Lung (tissue), 12 donors: Measurements from ENCODE around the gene BRD4. TPM values are rescaled to one million over a fixed set of nuclear protein-coding genes. Genes with fewer than 3 reads are reported as not detected.

Source experiments
- ATAC-seq: fragments of 200-7000 bp; cut with Tn5 transposase; one replicate; pipeline ENCODE4 v1.9.1; 2020; ENCODE audit warnings: moderate number of reproducible peaks; ENCODE audit not compliant: insufficient read depth, low FRiP score
- DNase-seq, 3 donors: peaks; one replicate each; pipeline ENCODE4 v3.0.0-alpha.2; 2013 to 2017
- H3K27ac ChIP-seq, 2 donors: one replicate each; pipeline ENCODE4 v1.5.1; 2013; ENCODE audit warnings: mild to moderate bottlenecking in 2 of 2, moderate library complexity in 2 of 2, control low read depth in 1 of 2, inconsistent platforms in 1 of 2, low read depth in 1 of 2, low read length in 1 of 2
- H3K27me3 ChIP-seq, 3 donors: one replicate each; pipeline ENCODE4 v1.5.1; 2013; ENCODE audit warnings: low read length in 2 of 3; ENCODE audit not compliant: control insufficient read depth in 3 of 3, insufficient read depth in 3 of 3
- H3K36me3 ChIP-seq, 4 donors: one replicate each; pipeline ENCODE4 v1.5.1; 2013; ENCODE audit warnings: low read length in 4 of 4, mild to moderate bottlenecking in 1 of 4, moderate library complexity in 1 of 4; ENCODE audit not compliant: control insufficient read depth in 4 of 4, insufficient read depth in 4 of 4
- H3K4me1 ChIP-seq, 5 donors: one replicate each; pipeline ENCODE4 v1.5.1; 2013; ENCODE audit warnings: low read length in 5 of 5, mild to moderate bottlenecking in 2 of 5, moderate library complexity in 1 of 5; ENCODE audit not compliant: control insufficient read depth in 5 of 5, insufficient read depth in 5 of 5
- H3K4me3 ChIP-seq: one replicate; pipeline ENCODE4 v1.5.1; 2013; ENCODE audit warnings: mild to moderate bottlenecking, control low read depth, moderate library complexity
- H3K9ac ChIP-seq, 2 donors: one replicate each; pipeline ENCODE4 v1.5.1; 2013; ENCODE audit warnings: low read length in 2 of 2, control low read depth in 1 of 2; ENCODE audit not compliant: insufficient read depth in 1 of 2
- H3K9me3 ChIP-seq, 4 donors: one replicate each; pipeline ENCODE4 v1.5.1; 2013; ENCODE audit warnings: low read length in 3 of 4, mild to moderate bottlenecking in 1 of 4, moderate library complexity in 1 of 4; ENCODE audit not compliant: control insufficient read depth in 4 of 4, insufficient read depth in 3 of 4
- WGBS, 2 donors: extraction: QIAGEN DNeasy Blood & Tissue Kit; methylation state at CpG; one replicate each; pipeline ENCODE4 v1.1.7; 2013; 5-methylcytosine and 5-hydroxymethylcytosine counted together
- polyA plus RNA-seq, 2 donors: library from polyadenylated mRNA; stranded (reverse); fragments of 200-250 nt; gene quantifications; one replicate each; pipeline ENCODE4 v1.2.1, GENCODE V29; 2013
- total RNA-seq, 2 donors: library from RNA; depleted of rRNA in 1 of 2; stranded (reverse); fragments of >200 nt in 1 of 2; gene quantifications; one replicate each; pipeline ENCODE4 v1.2.1, GENCODE V29; 2014 to 2021
- TF ChIP-seq, protein P1 (sequence below): IDR thresholded peaks from 2 replicates; pipeline ENCODE4 v1.5.1; 2012; ENCODE audit warnings: mild to moderate bottlenecking; ENCODE audit errors: control extremely low read depth, extremely low read depth
- donor health status: control.
- donor health status: control.
- donor health status: Bipolar disorder and iron deficiency.
- donor health status: healthy.
- donor health status: DM: yes; HTN: yes; CAD: no.

The BRD4 gene
- total and polyA plus RNA-seq, 4 donors: 23.2 to 89.0 (median 37.7) TPM

DNA sequence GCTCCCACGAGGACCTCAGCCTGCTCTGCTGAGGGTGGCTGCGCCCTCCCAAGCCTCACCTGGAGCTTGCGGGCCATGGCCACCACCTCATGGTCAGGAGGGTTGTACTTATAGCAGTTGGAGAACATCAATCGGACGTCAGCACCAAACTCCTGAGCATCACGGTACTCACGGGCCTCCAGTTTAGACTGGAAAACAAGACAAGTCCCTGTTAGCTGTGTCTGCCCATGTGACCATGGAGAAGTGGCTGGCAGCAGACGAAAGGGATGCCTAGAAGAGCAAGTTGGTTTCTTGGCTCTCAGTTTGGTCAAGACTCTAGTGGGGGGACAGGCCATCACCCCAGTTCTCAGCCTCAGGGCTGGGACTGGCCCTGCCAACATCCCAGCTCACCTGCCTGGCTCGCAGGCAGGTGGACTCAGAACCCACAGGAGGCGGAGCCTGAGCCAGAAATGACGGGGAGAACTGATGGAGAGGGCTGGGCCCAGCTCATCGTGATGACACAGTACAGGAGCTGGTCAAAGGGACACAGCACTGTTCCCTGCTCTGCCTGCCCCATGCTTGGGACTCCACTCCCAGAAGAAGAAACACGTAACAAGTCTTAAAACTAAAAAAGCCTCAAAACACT, 68.9 kb downstream of the BRD4 start:
- peaks cover 19 to 66% (median 57%) of the 10 kb centered on the region in 4 donors for H3K36me3 ChIP-seq
- peak overlapping the region in 1 of 2 donors; percentile 32 for H3K27ac ChIP-seq
- no peaks in the 10 kb centered on the region for H3K9me3 ChIP-seq
- ATAC-seq (no peak), DNase-seq (no peak)
- H3K4me3 ChIP-seq: no peak overlapping the region
- 87 to 91% methylated on average over 13 of the region's 13 CpGs for WGBS, 2 donors
- TF ChIP-seq, protein P1, sequence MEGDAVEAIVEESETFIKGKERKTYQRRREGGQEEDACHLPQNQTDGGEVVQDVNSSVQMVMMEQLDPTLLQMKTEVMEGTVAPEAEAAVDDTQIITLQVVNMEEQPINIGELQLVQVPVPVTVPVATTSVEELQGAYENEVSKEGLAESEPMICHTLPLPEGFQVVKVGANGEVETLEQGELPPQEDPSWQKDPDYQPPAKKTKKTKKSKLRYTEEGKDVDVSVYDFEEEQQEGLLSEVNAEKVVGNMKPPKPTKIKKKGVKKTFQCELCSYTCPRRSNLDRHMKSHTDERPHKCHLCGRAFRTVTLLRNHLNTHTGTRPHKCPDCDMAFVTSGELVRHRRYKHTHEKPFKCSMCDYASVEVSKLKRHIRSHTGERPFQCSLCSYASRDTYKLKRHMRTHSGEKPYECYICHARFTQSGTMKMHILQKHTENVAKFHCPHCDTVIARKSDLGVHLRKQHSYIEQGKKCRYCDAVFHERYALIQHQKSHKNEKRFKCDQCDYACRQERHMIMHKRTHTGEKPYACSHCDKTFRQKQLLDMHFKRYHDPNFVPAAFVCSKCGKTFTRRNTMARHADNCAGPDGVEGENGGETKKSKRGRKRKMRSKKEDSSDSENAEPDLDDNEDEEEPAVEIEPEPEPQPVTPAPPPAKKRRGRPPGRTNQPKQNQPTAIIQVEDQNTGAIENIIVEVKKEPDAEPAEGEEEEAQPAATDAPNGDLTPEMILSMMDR: no peak
- no peaks in the 10 kb centered on the region for H3K27me3 ChIP-seq
- peaks cover 12 to 26% (median 17%) of the 10 kb centered on the region in 5 donors for H3K4me1 ChIP-seq
- H3K9ac ChIP-seq: no peak overlapping the region

DNA sequence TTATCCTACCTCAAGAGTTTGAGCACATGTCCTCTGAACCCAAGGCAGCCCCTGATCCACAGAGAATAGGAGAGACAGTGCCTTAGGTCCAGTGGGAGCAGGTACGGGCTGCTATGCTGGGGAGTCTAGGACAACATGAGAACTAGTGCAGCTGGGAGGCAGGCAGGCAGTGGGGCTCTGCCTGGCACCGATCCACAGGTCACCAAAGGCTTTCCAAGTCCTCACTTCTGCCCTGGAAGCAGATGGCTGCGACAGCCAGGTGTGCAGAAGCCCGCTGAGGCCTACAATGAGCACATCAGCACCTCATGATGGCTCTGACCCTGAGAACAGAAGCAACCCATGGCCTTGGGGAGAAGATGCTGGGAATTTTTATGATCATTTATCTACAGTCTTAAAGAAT, 70.3 kb downstream of the BRD4 start:
- TF ChIP-seq, protein P1: no peak
- no peak for DNase-seq
- Histone ChIP-seq H3K9ac (no peak overlapping the region), H3K27ac (no peak overlapping the region), H3K36me3 (peaks cover 19 to 76% (median 65%) of the 10 kb centered on the region in 4 donors), H3K4me3 (no peak overlapping the region), H3K27me3 (no peaks in the 10 kb centered on the region), H3K4me1 (peaks cover 12 to 25% (median 17%) of the 10 kb centered on the region in 5 donors), H3K9me3 (no peaks in the 10 kb centered on the region)
- WGBS, 2 donors: 92 to 97% methylated on average over 4 of the region's 4 CpGs
- no peak for ATAC-seq

GRCh38 chr19:15260939-15261338, 71.4 kb downstream of the BRD4 start:
- H3K4me1 ChIP-seq: peaks cover 8 to 16% (median 11%) of the 10 kb centered on the region in 5 donors
- no peak overlapping the region for H3K4me3 ChIP-seq
- 86 to 89% methylated on average over 8 of the region's 8 CpGs for WGBS, 2 donors
- TF ChIP-seq, protein P1: no peak
- DNase-seq: no peak
- H3K27me3 ChIP-seq: no peaks in the 10 kb centered on the region
- ATAC-seq: no peak
- no peaks in the 10 kb centered on the region for H3K9me3 ChIP-seq
- peaks cover 19 to 81% (median 69%) of the 10 kb centered on the region in 4 donors for H3K36me3 ChIP-seq
- no peak overlapping the region for H3K27ac ChIP-seq
- no peak overlapping the region for H3K9ac ChIP-seq
